VCaP (cell line): Measurements from ENCODE around the gene ANGEL2.

ENCODE experiments used
- H3K27ac ChIP-seq: fragments of 450-650 bp; 2 replicates; pipeline ENCODE4 v1.5.1; 2017
- TF ChIP-seq, protein P1 (sequence below): fragments of 450-650 bp; conservative IDR thresholded peaks from 2 replicates; pipeline ENCODE4 v1.5.1; 2017; ENCODE audit warnings: mild to moderate bottlenecking, moderate library complexity

ANGEL2 gene

GRCh38 chr1:212952641-212952976 is 63.1 kb downstream of the ANGEL2 start:
- TF ChIP-seq, protein P1, sequence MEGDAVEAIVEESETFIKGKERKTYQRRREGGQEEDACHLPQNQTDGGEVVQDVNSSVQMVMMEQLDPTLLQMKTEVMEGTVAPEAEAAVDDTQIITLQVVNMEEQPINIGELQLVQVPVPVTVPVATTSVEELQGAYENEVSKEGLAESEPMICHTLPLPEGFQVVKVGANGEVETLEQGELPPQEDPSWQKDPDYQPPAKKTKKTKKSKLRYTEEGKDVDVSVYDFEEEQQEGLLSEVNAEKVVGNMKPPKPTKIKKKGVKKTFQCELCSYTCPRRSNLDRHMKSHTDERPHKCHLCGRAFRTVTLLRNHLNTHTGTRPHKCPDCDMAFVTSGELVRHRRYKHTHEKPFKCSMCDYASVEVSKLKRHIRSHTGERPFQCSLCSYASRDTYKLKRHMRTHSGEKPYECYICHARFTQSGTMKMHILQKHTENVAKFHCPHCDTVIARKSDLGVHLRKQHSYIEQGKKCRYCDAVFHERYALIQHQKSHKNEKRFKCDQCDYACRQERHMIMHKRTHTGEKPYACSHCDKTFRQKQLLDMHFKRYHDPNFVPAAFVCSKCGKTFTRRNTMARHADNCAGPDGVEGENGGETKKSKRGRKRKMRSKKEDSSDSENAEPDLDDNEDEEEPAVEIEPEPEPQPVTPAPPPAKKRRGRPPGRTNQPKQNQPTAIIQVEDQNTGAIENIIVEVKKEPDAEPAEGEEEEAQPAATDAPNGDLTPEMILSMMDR = no peak
- no peak overlapping the region for H3K27ac ChIP-seq

DNA sequence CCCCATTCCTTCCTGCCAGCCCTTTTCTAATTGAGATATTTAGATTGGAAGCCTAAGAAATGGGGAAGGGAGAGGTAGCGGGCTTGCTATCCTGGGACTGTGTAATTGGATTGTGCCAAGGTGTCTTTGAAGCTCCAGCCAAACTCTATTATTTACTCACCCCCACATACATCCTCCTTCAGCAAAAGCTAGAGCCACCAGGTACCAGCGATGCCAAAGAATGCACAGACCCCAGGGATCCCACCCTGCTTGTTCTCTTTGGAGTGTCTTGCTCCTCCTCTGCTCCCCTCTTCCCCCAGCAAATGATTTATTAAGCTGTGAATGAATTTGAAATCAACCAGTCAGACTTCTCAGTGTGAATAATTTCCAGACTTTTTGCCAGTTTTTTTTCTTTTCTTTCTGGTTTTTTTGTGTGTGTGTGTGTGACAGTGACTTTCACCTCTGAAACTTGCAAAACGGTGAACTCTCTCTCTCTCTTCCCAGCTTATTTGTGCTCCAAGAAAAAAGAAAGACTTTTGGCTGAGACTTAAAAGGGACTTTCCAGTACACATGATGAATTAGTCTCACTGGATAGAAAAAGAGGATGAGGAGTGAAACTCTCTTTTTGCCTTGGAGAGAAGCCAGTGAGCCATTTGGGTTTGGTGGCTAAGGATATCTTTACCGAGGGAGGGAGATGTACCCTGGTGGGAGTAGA is 63.6 kb downstream of the ANGEL2 start:
- H3K27ac ChIP-seq = no peak overlapping the region

GRCh38 chr1:212951126-212951946 is 64.3 kb downstream of the ANGEL2 start:
- H3K27ac ChIP-seq = peak overlapping the region; percentile 42; the same call in 1 of the 2 replicates
- TF ChIP-seq, protein P1 = no peak

More for the DNA sequence above, 63.6 kb downstream of the ANGEL2 start:
- TF ChIP-seq, protein P1 = no peak

DNA sequence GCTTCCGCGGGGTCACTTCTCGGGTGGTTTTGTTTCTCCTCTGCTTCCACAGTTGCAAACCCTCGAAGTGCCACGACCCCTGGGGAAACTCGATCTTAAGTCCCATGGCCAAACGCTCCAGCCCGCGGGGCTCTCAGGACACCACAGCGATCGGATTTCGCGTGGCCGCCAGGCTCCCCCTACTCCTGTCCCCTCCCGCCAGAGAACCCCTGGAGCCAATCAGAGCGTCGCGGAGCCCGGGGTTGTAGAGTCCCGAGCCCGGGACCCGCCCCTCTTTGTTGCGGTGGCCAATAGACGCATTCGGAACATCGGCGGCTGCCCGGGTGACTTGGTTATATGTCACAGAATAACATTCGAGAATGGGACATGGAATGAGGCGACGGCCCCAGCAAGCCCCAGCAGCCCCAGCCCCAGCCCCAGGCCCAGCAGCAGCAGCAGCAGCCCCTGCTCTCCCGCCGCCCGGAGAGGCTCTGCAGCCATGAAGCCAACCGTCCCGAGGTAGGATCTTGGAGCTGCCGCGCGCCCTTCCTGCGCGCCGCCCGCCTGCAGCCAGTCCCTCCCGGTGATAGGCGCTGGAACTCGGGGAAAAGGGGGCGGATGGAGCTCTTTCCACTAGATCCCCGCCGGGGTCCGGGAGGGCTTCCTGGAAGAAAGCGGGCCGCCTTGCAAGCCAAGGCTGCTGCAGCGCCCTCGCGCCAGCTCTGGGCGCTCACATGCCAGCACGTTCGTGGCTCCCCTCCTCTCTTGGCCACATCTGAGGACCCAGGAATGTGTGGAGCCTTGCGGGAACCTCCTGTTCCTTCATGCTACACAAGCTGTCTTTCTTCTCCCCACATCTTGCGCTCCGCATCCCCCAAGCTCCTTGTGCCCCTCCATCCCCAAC is 65.2 kb downstream of the ANGEL2 start, which contains the start of gene VASH2:
TSS of gene VASH2 (plus strand) at position 299 of the 883 bp plus-strand sequence. CDS start 1,002 bp downstream, outside the sequence.
- TF ChIP-seq, protein P1 = no peak; the same call in 1 of the 2 replicates
- H3K27ac ChIP-seq = peak within 1 kb of the TSS; percentile 42; the same call in 1 of the 2 replicates

DNA sequence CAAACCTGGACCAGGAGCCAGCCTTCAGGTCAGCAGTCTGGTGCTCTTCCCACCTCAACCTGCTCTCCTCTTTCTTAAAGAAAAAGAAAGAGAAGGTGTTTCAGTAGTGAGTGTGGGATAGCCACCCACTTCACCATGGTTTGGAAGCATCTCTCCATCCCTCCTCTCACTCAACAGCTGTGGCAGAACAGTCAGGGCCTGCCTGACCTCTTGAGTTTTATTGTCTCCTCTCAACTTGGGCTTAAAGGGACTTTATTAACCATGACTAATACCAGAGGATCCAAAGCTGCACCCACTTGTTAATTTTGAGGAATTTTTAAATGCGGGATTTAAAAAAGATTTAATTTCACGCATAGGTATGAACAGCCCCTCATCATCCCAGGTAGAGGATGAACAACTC is 65.9 kb downstream of the ANGEL2 start:
- H3K27ac ChIP-seq = peak overlapping the region; percentile 42; the same call in 1 of the 2 replicates
- TF ChIP-seq, protein P1 = no peak

- TF ChIP-seq, protein P1 = no peak
- no peak overlapping the region for H3K27ac ChIP-seq
Measured at GRCh38 chr1:212946872-212947271, 68.8 kb downstream of the ANGEL2 start.
